GM03348 (cell line): ENCODE results near the gene ANKRD60.

ENCODE experiments used
- DNase-seq: peaks from one replicate; pipeline ENCODE4 v3.0.0; 2012; ENCODE audit warnings: low spot score

ANKRD60 gene

DNA sequence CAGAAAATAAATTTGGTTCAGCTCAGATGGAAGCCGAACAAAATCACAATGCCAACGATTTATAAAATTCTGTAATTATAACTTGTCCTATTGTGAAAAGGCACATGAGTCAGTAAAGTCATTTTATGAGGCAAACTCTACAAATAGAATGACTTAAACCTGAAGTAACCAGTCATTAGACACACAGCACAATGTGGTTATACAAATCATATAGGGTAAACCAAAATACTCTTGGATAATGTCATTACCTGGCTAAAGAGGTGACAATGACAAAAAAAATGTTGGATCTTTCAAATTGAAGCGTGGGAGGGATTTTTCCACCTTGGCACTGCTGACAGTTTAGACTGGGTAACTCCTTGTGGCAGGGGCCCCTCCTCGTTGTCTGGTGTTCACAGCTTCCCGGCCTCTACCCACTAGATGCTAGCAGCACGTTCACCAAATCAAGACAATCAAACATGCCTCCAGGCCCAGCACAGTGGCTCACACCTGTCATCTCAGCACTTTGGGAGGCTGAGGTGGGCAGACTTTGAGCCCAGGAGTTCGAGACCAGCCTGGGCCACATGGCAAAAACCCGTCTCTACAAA is 5.0 kb downstream of the ANKRD60 start:
- no peak for DNase-seq

- DNase-seq: no peak
These were observed 6.0 kb downstream of the ANKRD60 start for GRCh38 chr20:58222446-58222845.

DNA sequence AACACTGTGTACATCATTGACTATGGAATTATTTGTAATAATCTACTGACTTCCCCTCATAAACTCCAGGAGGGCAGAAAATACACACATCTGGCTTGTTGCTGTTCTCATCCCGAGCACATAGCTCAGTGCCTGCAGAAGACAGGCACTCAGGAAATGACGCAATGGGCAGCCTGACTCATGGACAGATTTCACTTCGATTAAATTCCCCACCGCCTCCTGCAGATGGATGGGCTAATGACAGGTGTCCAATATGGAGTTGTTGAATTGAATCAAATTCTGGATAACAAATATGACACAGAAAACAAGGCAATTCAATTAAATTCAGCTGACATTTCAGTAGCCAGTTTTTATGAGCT is 9.1 kb downstream of the ANKRD60 start:
- DNase-seq: peak; percentile 80

GRCh38 chr20:58218665-58219341 is 9.7 kb downstream of the ANKRD60 start:
- no peak for DNase-seq

GRCh38 chr20:58216334-58216733 is 12.1 kb downstream of the ANKRD60 start:
- no peak for DNase-seq

GRCh38 chr20:58215116-58215515 is 13.3 kb downstream of the ANKRD60 start:
- DNase-seq: no peak

DNA sequence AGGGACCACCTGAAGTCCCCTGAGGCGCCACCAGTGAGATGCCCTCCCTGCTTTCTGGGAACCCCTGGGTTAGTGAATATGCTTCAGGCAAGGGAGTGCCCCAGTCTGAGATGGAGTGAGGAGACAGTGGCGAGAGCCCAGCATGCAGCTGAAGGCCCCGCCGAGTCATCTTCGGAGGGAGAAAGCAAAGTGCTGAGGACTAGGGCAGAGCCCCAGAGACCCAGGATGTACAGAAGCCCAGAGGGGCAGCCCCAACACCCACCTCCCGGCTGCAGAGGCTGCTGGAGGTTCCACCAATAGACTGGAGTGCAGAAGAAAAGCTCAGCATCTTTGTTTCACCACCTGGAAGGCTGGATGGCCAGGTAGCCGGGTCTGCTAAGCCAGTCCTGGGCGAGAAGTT is 14.1 kb downstream of the ANKRD60 start:
- no peak for DNase-seq

DNA sequence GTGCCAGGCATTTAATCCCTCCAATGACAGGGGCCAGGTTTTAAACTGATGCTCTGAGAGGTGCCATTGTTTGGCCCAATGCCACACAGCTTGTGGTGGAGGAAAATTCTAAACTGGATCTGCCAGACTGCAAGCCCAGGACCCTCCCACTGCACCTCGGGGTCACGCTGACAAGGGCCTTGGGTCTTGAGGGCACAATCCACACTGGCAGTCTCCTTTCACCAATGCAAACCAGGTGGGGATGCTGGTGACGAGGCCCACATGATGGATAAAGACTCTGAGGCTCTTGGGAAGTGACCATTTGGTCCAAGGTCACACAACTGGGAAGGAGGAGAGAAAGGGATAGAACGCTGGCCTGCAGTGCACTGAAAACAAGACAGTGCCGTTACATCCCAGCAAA is 14.7 kb downstream of the ANKRD60 start:
- DNase-seq: no peak

DNA sequence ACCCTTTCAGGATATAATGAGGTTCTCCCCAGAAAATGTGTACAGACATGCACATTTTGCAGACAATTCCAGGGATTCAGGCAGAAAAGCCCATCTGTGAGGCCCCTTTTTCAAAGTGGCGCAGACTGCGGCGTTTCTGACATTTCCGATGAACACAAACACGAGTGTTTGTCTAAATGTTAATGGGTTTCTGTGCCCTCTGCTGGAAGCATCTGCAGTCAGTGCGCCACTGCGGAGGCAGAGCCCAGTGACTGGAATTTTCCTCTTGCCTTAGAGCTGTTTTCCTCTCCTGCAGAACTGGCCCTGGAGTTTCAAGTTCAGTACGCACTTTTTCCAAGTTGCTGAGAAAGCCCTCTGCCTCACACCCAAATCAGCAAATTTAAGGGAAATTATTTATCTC is 15.3 kb downstream of the ANKRD60 start:
- DNase-seq: peak; percentile 63

DNA sequence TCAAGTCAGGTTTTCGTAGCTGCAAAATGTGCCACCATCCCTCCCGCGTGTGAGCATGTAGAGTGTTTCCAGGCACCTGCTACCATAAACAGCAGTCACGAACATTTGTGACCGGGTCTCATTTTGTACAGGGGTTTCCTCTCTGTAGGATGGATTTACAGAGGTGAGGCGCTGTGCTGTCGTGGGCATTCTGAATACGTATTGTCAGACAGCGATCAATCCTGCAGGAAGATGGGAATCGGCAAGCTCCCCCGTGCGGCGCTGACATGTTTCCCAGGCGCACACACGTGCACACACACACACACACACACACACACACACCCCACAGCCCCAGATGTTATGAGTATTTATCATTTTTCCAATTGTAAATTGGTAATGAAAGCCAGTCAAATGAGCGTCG is 15.8 kb downstream of the ANKRD60 start:
- no peak for DNase-seq

GRCh38 chr20:58210398-58210747 is 18.1 kb downstream of the ANKRD60 start:
- no peak for DNase-seq

GRCh38 chr20:58209652-58210397 is 18.6 kb downstream of the ANKRD60 start:
- peak; percentile 94 for DNase-seq

- no peak for DNase-seq
These were observed 19.5 kb downstream of the ANKRD60 start for GRCh38 chr20:58208944-58209343.

DNA sequence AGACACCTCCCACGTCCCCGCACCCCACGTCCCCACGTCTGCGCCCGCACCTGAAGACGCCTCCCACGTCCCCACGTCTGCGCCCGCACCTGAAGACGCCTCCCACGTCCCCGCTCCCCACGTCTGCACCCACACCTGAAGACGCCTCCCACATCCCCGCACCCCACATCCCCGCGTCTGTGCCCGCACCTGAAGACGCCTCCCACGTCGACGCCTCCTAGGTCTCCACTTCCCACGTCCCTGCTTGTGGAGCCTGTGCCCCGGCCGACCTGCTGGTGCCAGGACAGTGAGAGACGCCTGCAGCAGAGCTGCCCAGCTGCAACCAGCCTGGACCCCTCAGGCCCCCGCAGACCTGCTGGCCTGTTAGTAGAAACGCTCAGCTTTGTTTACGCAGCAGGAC is 22.6 kb downstream of the ANKRD60 start:
- no peak for DNase-seq

- DNase-seq: peak; percentile 31
These were observed 26.4 kb downstream of the ANKRD60 start for GRCh38 chr20:58202044-58202443.

- no peak for DNase-seq
These were observed 26.8 kb downstream of the ANKRD60 start for GRCh38 chr20:58201616-58202015.

GRCh38 chr20:58199469-58199868 is 29.0 kb downstream of the ANKRD60 start:
- DNase-seq: no peak

DNA sequence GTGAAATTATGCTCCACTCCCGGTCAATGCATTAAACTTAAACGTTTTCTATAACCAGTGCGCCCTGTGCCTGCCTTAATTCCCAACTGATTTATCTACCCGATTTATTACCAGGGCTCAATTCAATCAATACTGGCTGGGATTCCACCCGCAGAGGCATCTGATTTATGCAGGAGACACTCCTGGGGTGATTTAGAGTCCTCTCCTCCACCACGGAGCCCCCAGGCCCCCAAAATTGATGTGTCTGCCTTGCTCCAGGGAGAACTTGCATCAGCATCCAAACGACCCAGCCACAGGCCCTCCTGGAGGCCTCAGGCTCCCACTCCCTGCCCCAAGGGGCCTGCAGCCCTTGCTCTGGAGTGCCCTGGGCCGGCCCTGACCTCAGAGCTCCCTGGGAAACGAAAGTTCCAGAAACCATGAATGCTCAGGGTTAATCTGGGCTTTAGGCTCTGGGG is 29.5 kb downstream of the ANKRD60 start:
- DNase-seq: no peak

- DNase-seq: no peak
These were observed 30.1 kb downstream of the ANKRD60 start for GRCh38 chr20:58198384-58198783.

GRCh38 chr20:58197185-58197469 is 31.3 kb downstream of the ANKRD60 start:
- DNase-seq: no peak

- no peak for DNase-seq
These were observed 31.9 kb downstream of the ANKRD60 start for GRCh38 chr20:58196402-58197184.

DNA sequence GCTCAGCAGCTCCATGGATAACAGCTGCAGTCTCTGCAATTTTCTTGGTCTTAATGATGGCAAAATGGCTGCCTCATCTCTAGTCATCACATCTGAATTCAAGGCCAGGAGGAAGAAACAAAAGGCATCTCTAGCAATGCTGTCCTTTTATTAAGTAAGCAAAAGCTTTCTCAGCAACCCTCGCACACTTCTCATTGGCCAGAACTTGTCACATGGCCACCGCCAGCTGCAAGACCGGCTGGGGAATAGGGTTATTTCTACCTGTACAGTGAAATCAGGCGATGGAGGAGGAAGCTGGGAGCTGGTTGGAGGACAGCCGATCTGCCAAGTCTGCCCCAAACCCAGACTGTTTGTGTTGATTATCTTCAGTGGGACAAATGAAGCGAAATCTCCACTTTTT is 33.4 kb downstream of the ANKRD60 start:
- DNase-seq: no peak
